ENCODE results near the gene WDR77. TPM values are rescaled to one million over a fixed set of nuclear protein-coding genes. Genes with fewer than 3 reads are reported as not detected.

WDR77 gene
- total and polyA plus RNA-seq, 9 donors, result 27.5 to 42.9 (median 37.0) TPM

DNA sequence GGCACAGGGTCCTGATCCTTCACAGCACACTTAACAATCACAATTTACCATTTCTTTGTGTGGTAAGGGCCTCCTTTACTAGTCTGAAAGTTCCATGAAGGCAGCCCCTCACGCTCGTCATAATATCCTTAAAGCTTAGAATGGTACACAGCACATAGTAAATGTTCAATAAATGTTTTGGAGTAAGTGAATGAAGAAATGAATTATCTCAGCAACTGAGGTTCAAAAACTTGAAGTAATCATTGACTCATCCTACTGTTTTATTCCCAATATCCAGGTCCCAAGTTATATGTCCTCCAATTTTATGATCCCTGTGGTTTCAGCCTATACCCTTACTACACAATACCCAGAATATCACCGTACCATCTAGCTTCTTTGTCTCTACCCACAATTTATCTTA is 22.5 kb upstream of the WDR77 start:
- no peaks in the 10 kb centered on the region for H3K27me3 ChIP-seq (ENCODE audit: control insufficient read depth, insufficient read depth, low read length)
- no peak overlapping the region for H3K4me3 ChIP-seq (ENCODE audit: low read length)
- no peaks in the 10 kb centered on the region for H3K4me1 ChIP-seq (ENCODE audit: control insufficient read depth, insufficient read depth, low read length)
- H3K36me3 ChIP-seq (ENCODE audit: control insufficient read depth, insufficient read depth, low read length), result peaks cover 21% of the 10 kb centered on the region
- no peaks in the 10 kb centered on the region for H3K9me3 ChIP-seq (replicated peaks; ENCODE audit: control insufficient read depth, low read depth, low read length)
- H3K27ac ChIP-seq (ENCODE audit: low read length), result peak overlapping the region; percentile 24
- no CpG with 5 or more reads among the region's 3 CpGs for WGBS (ENCODE audit: insufficient coverage)
- DNase-seq, result no peak

DNA sequence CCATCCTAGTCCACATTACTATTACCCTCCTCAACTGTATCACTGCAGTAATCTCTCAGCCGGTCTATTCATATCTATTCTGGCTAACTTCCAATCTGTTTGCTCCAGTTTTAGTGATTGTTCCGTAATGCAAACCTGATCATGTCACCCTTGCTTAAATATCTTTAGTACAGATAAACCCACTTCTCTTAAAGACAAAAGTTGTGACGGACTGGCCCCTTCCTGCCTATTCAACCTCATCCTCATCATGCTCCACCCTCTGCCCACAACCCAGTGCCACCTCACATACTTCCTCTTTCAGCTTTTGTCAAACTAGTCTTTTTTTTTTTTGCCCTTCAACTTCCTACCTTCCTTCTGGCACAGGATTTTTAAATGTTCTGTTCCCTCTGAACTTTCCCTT is 22.0 kb upstream of the WDR77 start:
- Histone ChIP-seq H3K9me3 (replicated peaks; ENCODE audit: control insufficient read depth, low read depth, low read length) (no peaks in the 10 kb centered on the region), H3K36me3 (ENCODE audit: control insufficient read depth, insufficient read depth, low read length) (peaks cover 21% of the 10 kb centered on the region), H3K4me3 (ENCODE audit: low read length) (no peak overlapping the region), H3K27ac (ENCODE audit: low read length) (no peak overlapping the region), H3K4me1 (ENCODE audit: control insufficient read depth, insufficient read depth, low read length) (no peaks in the 10 kb centered on the region), H3K27me3 (ENCODE audit: control insufficient read depth, insufficient read depth, low read length) (no peaks in the 10 kb centered on the region)
- 65% methylated on average over 3 of the region's 3 CpGs for WGBS (ENCODE audit: insufficient coverage)
- DNase-seq, result peak; percentile 74

DNA sequence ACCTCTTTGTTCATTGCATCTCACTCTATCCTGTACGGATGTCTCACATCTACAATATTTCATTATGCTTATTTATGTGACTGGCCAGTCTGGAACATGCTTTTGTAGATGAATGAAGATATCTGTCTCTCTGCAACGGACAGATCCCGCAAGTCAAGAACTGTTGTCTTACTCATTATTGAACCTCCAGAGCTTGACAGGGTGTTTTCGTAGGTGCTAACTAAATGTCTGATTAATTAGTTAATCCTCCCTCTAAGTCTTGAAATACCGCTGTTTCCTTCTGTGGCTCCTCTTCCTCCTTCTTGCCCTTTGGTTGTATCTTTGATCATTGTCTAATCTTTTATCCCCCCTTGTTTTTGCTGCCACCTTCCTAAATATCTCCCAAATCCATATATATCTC is 21.5 kb upstream of the WDR77 start:
- H3K4me1 ChIP-seq (ENCODE audit: control insufficient read depth, insufficient read depth, low read length), result no peaks in the 10 kb centered on the region
- 94% methylated on average over 2 of the region's 5 CpGs for WGBS (ENCODE audit: insufficient coverage)
- H3K27me3 ChIP-seq (ENCODE audit: control insufficient read depth, insufficient read depth, low read length), result no peaks in the 10 kb centered on the region
- DNase-seq, result no peak
- H3K27ac ChIP-seq (ENCODE audit: low read length), result no peak overlapping the region
- no peak overlapping the region for H3K4me3 ChIP-seq (ENCODE audit: low read length)
- H3K9me3 ChIP-seq (replicated peaks; ENCODE audit: control insufficient read depth, low read depth, low read length), result no peaks in the 10 kb centered on the region
- H3K36me3 ChIP-seq (ENCODE audit: control insufficient read depth, insufficient read depth, low read length), result peaks cover 21% of the 10 kb centered on the region

DNA sequence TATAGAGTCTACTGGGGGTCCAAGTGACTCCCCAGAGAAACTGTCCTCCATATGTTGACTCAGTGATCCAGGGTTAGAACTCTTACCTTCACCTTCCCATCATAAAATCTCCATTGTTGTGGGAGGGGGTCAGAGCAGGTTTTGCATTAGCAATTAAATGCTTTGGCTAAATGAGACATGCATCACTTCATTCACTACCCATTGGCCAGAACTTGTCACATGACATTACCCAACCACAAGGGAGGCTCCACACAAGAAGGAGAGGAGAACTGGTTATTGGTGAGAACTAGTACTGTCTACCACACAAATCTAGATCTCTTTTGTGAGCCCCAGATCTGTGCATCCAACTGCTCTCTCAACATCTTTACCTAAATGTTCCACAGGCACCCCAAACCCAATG is 20.5 kb upstream of the WDR77 start:
- no peak for DNase-seq
- H3K36me3 ChIP-seq (ENCODE audit: control insufficient read depth, insufficient read depth, low read length), result peaks cover 21% of the 10 kb centered on the region
- no peak overlapping the region for H3K27ac ChIP-seq (ENCODE audit: low read length)
- no peaks in the 10 kb centered on the region for H3K4me1 ChIP-seq (ENCODE audit: control insufficient read depth, insufficient read depth, low read length)
- H3K27me3 ChIP-seq (ENCODE audit: control insufficient read depth, insufficient read depth, low read length), result no peaks in the 10 kb centered on the region
- no peaks in the 10 kb centered on the region for H3K9me3 ChIP-seq (replicated peaks; ENCODE audit: control insufficient read depth, low read depth, low read length)
- no peak overlapping the region for H3K4me3 ChIP-seq (ENCODE audit: low read length)

DNA sequence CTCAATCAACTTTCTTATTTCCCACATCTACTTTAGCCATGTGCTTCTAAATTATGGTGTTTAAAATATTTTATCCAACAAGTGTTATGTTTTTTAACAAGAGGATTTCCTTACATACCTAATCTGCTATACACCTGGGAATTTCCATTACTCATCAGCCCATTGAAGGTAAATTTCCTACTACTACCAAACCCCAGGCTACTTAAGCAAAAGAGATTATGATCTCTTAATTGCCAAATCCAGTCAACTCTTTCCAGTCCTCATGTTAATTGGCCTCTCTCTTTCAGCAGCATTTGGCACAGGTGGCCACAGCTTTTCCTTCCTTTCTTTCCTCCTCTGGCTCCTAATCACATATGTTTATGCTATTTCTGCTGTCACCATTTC is 19.7 kb upstream of the WDR77 start:
- no peak for DNase-seq
- H3K36me3 ChIP-seq (ENCODE audit: control insufficient read depth, insufficient read depth, low read length), result peaks cover 21% of the 10 kb centered on the region
- no peaks in the 10 kb centered on the region for H3K9me3 ChIP-seq (replicated peaks; ENCODE audit: control insufficient read depth, low read depth, low read length)
- no peaks in the 10 kb centered on the region for H3K4me1 ChIP-seq (ENCODE audit: control insufficient read depth, insufficient read depth, low read length)
- no peaks in the 10 kb centered on the region for H3K27me3 ChIP-seq (ENCODE audit: control insufficient read depth, insufficient read depth, low read length)
- no peak overlapping the region for H3K4me3 ChIP-seq (ENCODE audit: low read length)
- H3K27ac ChIP-seq (ENCODE audit: low read length), result no peak overlapping the region

DNA sequence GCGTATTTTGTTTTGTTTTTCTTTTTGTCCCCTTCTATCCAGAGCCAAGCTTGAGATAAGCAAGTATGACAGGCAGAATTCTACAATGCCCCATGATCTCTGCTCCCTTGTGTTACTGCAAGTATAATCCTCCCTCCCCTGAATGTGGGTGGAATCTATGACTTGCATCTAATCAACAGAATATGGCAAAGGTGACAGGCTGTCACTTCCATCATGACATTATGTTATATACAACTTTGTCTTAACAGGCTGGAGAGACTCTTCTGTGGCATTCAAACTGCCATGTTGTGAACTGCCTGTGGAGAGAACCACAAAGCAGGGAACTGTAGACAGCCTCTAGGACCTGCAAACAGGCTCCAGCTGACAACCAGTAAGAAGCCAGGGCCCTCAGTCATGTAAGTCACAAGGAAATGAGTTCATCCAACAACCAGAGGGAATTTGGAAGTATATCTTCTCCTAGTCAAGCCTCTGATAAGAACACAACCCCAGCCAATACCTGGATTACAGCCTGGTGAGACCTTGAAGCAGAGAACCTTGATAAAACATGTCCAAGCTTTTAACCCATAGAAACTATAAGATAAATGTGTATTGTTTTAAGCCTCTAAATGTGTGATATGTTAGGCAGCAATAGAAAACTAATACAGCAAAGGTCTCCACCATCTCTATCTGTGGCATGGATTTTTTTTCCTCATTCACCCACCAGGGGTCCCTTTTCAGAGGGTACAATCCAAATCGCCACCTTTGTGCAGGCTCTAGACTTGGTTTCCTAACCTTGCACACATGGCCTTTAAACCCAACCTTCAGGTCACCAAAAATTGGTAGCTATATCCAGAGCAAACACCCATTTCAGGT is 19.0 kb upstream of the WDR77 start:
- Histone ChIP-seq H3K4me1 (ENCODE audit: control insufficient read depth, insufficient read depth, low read length) (no peaks in the 10 kb centered on the region), H3K36me3 (ENCODE audit: control insufficient read depth, insufficient read depth, low read length) (peaks cover 21% of the 10 kb centered on the region), H3K27ac (ENCODE audit: low read length) (no peak overlapping the region), H3K27me3 (ENCODE audit: control insufficient read depth, insufficient read depth, low read length) (no peaks in the 10 kb centered on the region), H3K4me3 (ENCODE audit: low read length) (no peak overlapping the region), H3K9me3 (replicated peaks; ENCODE audit: control insufficient read depth, low read depth, low read length) (no peaks in the 10 kb centered on the region)
- DNase-seq, result no peak
- 80% methylated on average over 1 of the region's 2 CpGs for WGBS (ENCODE audit: insufficient coverage)

DNA sequence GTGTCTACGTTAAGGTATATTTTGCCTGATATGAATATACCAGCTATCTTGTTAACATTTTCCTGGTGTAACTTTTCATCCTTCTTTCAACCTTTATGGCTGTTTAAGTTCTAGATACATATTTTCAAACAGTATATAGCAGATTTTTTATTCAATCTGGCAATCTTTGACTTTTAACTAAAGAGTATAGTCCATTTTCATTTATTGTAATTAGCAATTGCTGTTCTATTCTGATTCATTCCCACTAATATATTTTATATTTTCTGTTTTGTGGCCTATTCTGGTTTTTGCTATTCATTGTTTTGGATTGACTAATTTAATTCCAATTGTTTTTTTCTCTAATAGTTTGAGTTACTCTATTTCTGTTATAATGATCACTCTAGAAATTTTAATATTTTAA is 17.4 kb upstream of the WDR77 start:
- no peak for DNase-seq
- H3K27ac ChIP-seq (ENCODE audit: low read length), result no peak overlapping the region
- H3K9me3 ChIP-seq (replicated peaks; ENCODE audit: control insufficient read depth, low read depth, low read length), result no peaks in the 10 kb centered on the region
- WGBS (ENCODE audit: insufficient coverage), result no CpG with 5 or more reads among the region's 1 CpG
- H3K4me3 ChIP-seq (ENCODE audit: low read length), result no peak overlapping the region
- H3K27me3 ChIP-seq (ENCODE audit: control insufficient read depth, insufficient read depth, low read length), result no peaks in the 10 kb centered on the region
- peaks cover 23% of the 10 kb centered on the region for H3K36me3 ChIP-seq (ENCODE audit: control insufficient read depth, insufficient read depth, low read length)
- H3K4me1 ChIP-seq (ENCODE audit: control insufficient read depth, insufficient read depth, low read length), result no peaks in the 10 kb centered on the region

DNA sequence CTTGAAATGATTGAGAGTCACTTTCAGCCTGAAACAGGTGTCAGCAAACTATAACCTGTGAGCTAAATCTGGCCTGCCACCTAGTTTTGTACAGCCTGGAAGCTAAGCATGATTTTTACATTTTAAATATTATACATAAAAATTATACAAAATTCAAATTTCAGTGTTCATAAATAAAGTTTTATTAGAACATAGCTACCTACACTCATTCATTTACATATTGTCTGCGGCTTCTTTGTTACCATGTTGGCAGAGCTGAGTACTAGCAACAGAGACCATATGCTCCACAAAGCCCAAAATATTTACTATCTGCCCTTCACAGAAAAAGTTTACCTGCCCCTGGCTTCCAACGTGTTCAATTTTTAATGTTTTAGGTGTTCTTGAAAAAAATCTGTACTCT is 16.7 kb upstream of the WDR77 start:
- Histone ChIP-seq H3K4me1 (ENCODE audit: control insufficient read depth, insufficient read depth, low read length) (no peaks in the 10 kb centered on the region), H3K9me3 (replicated peaks; ENCODE audit: control insufficient read depth, low read depth, low read length) (no peaks in the 10 kb centered on the region), H3K27ac (ENCODE audit: low read length) (no peak overlapping the region), H3K4me3 (ENCODE audit: low read length) (no peak overlapping the region), H3K36me3 (ENCODE audit: control insufficient read depth, insufficient read depth, low read length) (peaks cover 22% of the 10 kb centered on the region), H3K27me3 (ENCODE audit: control insufficient read depth, insufficient read depth, low read length) (no peaks in the 10 kb centered on the region)
- no peak for DNase-seq
- no CpG with 5 or more reads among the region's 2 CpGs for WGBS (ENCODE audit: insufficient coverage)

DNA sequence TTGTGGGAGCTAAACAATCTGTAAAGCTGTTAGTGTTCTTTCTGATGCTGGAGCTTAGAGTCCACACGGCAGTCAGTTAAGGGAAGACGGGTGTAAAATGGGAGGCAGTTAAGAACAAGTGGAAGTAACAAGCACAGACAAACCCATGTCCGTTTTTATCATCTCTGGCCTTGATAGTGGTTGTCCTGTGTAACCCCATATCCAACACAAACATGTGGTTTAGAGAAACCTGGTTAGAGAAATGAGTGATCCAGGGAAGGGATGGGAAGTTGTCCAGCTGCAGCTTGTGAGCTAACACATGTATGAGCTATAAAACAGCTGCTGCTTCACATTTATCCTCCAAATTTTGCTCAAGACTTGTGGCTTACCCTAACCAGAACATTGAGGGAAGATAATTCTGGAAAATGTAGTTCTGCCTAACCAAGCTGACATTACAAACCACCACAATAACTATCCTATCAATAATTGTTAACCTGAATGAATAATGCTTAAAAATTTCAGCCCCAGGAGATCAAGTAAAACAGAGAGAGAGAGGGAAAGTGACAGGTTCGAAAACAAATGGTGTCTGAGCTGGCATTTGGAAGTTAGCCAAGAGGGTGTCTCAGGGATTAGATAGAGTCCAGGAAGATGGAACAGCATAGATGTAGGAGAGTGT is 14.1 kb upstream of the WDR77 start:
- WGBS (ENCODE audit: insufficient coverage), result 100% methylated on average over 1 of the region's 4 CpGs
- Histone ChIP-seq H3K4me3 (ENCODE audit: low read length) (no peak overlapping the region), H3K27ac (ENCODE audit: low read length) (no peak overlapping the region), H3K36me3 (ENCODE audit: control insufficient read depth, insufficient read depth, low read length) (peaks cover 23% of the 10 kb centered on the region), H3K9me3 (replicated peaks; ENCODE audit: control insufficient read depth, low read depth, low read length) (no peaks in the 10 kb centered on the region), H3K27me3 (ENCODE audit: control insufficient read depth, insufficient read depth, low read length) (no peaks in the 10 kb centered on the region), H3K4me1 (ENCODE audit: control insufficient read depth, insufficient read depth, low read length) (no peaks in the 10 kb centered on the region)
- peak; percentile 60 for DNase-seq

DNA sequence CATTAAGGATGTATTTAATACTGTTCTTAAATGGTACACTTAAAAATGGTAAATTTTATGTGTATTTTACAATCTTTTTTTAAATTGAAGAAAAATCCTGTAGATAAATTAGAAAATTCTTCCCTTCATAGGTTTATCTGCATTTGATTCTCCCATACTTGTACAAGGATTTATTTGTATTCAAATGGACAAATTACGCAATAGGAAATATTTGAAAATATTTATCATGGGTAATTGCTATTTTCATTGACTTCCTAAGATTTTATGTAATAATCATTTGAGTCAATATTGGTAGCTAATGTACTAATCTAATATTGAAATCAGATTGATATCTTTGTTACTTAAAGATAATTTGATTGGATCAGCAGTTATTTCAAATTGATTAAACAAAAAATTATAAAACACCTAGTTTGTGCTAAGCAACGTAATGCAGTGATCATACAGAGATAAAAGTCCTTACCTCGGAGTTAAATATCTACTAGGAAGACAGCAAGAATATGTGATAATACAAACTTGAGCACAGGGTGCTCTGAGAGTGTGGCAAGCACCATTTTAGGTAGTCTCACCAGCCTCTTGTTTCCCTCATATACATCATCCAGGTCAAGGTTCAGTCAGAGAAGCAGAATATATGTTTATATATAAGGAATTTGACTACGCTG is 13.4 kb upstream of the WDR77 start:
- Histone ChIP-seq H3K27me3 (ENCODE audit: control insufficient read depth, insufficient read depth, low read length) (no peaks in the 10 kb centered on the region), H3K4me1 (ENCODE audit: control insufficient read depth, insufficient read depth, low read length) (no peaks in the 10 kb centered on the region), H3K36me3 (ENCODE audit: control insufficient read depth, insufficient read depth, low read length) (peaks cover 26% of the 10 kb centered on the region), H3K9me3 (replicated peaks; ENCODE audit: control insufficient read depth, low read depth, low read length) (no peaks in the 10 kb centered on the region), H3K4me3 (ENCODE audit: low read length) (no peak overlapping the region), H3K27ac (ENCODE audit: low read length) (no peak overlapping the region)
- WGBS (ENCODE audit: insufficient coverage), result no CpG with 5 or more reads among the region's 4 CpGs
- DNase-seq, result no peak
